MV-4-11 (cell line): Measurements from ENCODE around the gene TUBGCP3.
"Not testable (repeated sequence)": the region's sequence is repeated elsewhere in the genome, so short reads cannot be mapped to it uniquely, and the experiment has no call there.

Experiments used
- DNase-seq: peaks from one replicate; lab custom pipeline; 2025; lab: John Stamatoyannopoulos, UW

TUBGCP3 gene

DNA sequence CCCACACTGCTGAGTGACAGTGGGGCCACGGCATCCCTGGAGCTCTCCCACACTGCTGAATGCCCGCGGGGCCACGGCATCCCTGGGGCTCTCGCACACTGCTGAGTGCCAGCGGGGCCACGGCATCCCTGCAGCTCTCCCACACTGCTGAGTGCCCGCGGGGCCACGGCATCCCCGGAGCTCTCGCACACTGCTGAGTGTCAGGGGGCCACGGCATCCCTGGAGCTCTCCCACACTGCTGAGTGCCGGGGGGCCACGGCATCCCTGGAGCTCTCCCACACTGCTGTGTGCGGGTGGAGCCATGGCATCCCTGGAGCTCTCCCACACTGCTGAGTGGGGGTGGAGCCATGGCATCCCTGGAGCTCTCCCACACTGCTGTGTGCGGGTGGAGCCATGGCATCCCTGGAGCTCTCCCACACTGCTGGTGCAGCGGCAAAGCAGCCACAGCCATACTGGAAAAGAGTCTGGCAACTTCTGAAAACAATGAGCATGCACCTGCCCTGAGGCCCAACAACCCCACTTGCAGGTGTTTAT, 8.6 kb downstream of the TUBGCP3 start:
- DNase-seq, result no peak

DNA sequence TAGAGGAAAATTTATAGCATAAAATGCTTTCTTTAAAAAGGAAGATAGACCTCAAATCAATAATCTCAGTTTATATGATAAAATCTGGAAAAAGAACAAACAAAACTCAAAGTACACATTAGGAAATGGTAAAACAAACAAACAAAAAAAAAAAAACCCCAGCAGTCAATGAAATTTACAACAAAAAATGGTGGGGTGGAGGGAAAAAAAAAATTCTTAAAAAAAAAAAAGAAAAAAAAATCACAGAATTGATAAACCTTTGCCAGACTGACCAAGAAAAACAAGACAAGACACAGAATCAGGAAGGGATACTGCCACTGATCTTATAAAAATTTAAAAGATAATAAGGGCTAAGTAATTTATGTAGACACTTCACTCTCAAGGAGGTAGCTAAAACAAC, 11.2 kb downstream of the TUBGCP3 start:
- DNase-seq, result no peak

GRCh38 chr13:112576191-112576590, 11.8 kb downstream of the TUBGCP3 start:
- DNase-seq, result no peak

GRCh38 chr13:112575675-112576074, 12.3 kb downstream of the TUBGCP3 start:
- DNase-seq, result no peak

- peak; percentile 9 for DNase-seq
Measured at GRCh38 chr13:112574834-112575613, 12.9 kb downstream of the TUBGCP3 start.

- DNase-seq, result no peak
Measured at GRCh38 chr13:112574416-112574815, 13.5 kb downstream of the TUBGCP3 start.

DNA sequence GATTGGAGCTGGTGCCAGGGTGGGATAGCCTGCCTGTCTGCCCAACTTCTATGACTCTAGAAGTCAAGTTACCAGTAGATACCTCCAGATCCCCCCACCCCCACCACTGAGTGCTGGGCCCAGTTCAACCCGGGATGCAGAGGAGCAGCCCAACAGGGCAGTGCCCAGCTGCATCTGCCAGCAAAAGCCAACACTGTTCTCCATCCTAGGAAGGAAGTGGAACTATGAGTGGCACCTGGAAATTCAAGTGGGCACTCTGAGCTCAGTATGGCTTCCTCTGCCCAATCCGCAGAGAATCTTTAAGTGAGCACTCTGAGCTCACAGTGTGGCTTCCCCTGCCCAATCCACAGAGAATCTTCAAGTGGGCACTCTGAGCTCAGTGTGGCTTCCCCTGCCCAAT, 14.2 kb downstream of the TUBGCP3 start:
- no peak for DNase-seq

DNA sequence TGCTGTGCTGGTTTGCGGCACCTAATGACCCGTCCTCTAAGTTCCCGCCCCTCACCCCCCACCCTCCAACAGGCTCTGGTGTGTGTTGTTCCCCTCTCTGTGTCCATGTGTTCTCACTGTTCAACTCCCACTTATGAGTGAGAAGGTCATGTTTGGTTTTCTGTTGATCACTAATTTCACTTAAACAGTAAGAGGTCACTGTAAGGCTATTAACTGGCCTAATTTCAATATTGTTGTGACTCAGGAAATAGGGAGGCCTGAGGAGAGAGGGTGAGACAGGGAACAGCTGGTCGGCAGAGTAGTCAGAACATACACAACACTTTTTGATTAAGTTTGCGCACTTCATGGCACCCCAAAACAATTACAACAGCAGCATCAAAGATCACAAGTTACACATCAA, 15.6 kb downstream of the TUBGCP3 start:
- DNase-seq, result no peak

- no peak for DNase-seq
Measured at GRCh38 chr13:112569821-112570220, 18.1 kb downstream of the TUBGCP3 start.

GRCh38 chr13:112567161-112567862, 20.6 kb downstream of the TUBGCP3 start:
- no peak for DNase-seq

DNA sequence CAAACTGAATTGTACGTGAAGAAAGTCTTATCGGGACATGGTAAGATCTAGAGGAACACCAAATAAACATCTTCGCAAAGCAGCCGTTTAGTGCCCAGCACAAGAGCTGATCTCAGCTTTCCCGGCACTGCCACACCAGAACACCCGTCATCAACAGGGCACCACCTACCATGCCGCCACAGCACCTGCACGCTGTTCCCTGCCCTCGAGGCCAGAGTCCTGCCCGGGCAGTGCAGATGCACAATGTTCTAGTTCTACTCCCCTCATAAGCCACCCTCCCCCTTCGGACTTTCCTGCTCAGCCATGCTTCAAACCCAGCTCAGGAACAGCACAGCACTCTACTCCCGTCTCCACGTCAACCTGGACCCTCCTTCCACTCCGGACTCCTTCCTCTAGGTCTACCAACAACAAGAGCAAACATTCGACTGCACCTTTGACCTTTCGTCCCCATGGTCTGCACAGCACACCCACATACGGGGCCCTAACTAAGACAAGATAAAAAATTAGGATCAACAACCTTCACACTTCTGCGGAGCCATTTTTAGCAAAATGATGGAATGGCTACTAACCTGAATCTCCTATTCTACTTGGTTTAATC, 25.1 kb downstream of the TUBGCP3 start:
- DNase-seq, result no peak

DNA sequence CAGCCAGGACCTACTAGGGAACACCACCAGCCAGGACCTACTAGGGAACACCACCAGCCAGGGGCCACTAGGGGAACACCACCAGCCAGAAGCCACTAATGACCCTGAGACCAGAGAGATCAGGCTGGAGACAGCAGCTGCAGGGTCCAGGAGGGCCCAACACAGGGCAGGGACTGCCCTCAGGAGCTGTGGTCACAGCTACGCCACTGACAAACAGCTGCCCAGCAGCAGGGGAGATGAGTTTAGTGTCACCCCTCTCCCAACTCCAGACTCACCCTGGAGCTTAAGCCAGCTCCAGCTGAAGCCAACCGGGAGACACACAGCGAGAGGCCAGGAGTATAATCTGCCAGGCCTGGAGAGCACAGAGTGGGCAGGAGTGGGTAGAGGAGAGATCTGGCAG, 25.7 kb downstream of the TUBGCP3 start:
- DNase-seq, result no peak

DNA sequence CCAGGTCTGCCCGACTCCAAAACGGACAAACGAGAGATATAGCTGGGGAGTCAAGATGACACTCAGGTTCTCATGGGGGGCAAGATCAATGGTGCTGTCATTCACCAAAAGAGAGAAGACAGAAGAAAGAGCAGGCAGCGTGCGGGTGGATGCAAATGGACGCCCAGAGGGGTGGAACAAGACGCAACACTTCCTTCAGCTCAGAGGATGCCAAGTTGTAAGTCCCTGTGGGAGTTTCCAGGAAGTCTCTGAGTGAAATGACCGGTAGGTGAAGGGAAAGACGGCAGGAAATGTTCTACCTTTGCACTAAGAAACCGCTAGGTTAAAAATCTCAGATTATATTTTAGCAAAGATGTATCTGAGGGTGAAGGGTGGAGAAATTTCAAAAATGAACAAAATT, 26.5 kb downstream of the TUBGCP3 start:
- no peak for DNase-seq

DNA sequence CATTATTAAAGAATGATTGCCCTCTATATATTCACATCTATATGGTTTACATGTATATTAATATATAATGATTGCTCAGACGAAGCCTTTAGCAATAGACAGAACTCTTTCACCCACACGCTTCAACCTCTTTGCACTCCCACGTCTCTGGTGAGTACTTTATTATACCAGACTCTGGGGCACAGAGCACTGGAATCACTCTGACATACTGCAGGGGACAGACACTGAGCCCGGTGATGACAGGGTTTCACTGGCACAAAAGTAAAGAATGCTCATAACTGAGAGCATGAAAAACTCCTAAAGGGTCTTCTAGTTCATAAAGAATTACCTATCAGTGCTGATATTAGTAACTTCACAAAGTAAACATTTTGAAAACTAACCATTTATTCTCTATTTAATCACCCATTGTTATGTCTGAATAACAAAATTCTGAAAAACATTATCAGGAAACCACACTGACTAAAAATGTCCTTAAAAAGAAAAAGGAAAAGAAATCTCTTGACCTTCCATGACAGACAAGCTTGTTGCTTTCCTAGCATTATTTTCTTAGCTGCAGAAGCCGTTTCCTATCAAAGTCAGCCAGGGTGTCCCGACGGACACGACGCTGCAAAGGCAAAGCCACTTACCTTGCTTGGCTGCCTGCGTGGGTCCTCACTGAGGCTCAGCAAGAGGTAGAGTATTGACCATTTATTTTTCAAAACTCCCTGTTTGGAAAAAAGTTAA, 29.1 kb downstream of the TUBGCP3 start:
- no peak for DNase-seq

GRCh38 chr13:112556600-112556999, 31.4 kb downstream of the TUBGCP3 start:
- no peak for DNase-seq

DNA sequence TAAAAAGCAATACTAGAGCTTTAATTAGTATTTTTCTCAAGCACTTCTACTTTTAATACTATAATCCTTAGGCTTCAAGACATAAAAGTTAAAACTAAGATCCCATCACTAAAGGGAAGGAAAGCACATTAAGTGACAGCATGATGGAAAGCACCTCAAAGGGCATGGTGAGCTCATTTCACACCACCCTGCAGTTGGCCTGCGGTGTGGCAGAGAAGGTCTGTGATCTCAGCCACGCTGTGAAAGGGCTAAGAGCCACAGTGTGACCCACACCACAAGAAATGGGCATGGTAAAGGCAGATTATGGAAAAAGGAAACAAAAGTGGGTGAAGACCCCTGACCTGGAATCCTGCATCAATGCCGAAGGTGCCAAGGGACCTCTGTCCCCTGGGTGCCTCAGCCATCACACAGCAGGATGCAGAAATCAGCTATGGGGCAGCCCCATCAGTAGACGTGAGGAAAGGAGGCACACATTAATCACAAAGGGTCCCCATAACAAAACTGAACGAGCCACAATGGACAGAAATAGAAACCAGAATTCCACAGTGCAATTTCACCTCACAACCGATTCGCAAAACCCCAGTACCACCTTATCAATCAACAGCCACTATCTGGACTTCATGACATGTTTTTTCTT, 33.6 kb downstream of the TUBGCP3 start:
- DNase-seq, result no peak

DNA sequence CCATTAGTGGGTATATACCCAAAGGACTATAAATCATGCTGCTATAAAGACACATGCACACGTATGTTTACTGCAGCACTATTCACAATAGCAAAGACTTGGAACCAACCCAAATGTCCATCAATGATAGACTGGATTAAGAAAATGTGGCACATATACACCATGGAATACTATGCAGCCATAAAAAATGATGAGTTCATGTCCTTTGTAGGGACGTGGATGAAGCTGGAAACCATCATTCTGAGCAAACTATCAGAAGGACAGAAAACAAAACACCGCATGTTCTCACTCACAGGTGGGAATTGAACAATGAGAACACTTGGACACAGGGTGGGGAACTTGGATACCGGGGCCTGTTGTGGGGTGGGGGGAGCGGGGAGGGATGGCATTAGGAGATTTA, 39.0 kb downstream of the TUBGCP3 start:
- not testable (repeated sequence) for DNase-seq

GRCh38 chr13:112545856-112546255, 42.1 kb downstream of the TUBGCP3 start:
- DNase-seq, result no peak

DNA sequence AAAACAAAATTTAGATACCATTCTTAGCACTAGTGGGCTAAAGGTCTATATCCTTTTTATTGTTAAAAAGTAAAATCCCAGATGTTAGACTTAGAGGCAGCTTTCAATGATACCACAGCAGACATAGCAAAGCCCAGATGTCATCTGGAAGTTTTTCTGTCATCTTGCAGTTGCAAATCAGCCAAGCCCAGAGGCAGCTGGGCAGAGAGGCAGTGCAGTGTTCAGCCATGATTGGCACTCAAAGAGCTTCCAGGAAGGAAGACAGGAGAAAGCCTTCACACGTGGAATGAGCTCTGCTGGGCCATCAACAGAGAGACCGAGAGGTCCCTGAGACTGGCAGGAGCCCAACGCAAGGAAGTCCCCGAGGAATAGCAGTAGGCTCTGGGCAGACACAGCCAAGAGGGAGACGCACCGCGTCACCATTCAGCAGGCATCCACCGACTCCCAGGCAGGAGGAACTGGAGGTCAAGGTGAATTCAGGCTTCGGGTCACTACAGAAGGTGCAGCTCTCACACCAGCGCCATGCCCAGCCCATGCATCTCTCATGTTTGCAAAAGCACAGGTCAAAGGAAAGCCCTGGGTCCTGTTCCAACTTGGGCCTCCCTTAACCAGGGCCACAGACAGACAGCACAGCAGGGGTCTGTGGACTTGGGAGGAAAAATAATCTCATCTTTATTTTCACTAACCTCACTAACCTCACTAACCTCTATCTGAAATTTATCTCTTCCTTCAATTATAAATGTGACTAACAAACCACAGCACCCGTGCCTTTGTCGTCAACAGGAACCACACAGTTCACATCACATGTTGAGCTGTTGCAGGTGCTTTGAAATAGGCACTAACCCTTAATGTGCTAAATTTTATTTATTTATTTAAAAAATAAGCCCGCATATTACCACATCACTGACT, 54.9 kb downstream of the TUBGCP3 start:
- no peak for DNase-seq

DNA sequence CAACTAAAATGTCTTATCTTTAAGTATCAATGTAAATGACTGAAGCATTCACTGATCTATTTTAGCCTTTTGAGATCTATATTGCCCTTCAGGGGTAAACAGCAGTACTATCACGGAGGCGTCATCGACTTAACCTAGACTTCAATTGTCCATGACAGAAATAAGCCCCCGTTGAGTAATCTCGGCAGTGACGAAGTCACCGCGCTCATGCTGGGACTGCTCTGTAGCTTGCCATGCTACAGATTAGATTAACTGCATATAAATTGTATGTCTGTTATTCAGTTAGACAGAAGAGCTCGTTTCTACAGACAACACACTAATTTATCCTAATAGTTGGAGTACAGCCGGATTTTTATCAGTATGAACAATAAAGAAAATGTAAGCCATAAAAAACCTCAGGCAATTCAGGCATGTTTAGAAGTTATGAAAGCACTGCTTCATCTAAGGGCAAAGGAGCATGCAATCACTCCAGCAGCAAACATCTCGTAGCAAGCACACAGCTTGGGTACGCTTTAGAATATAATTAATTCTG, 56.6 kb downstream of the TUBGCP3 start:
- no peak for DNase-seq
